ENCODE measurements around the gene MANEAL.

GRCh38 chr1:37822906-37823815 is 29.5 kb downstream of the MANEAL start:
- no peak for TF ChIP-seq ZBTB21 (CRISPR knock-in tag; IDR thresholded peaks at IDR 0.05; ENCODE audit: borderline replicate concordance)
- TF ChIP-seq NFYB (CRISPR knock-in tag; conservative IDR thresholded peaks at IDR 0.05; ENCODE audit: low read depth), result no peak
- TF ChIP-seq, protein P1, sequence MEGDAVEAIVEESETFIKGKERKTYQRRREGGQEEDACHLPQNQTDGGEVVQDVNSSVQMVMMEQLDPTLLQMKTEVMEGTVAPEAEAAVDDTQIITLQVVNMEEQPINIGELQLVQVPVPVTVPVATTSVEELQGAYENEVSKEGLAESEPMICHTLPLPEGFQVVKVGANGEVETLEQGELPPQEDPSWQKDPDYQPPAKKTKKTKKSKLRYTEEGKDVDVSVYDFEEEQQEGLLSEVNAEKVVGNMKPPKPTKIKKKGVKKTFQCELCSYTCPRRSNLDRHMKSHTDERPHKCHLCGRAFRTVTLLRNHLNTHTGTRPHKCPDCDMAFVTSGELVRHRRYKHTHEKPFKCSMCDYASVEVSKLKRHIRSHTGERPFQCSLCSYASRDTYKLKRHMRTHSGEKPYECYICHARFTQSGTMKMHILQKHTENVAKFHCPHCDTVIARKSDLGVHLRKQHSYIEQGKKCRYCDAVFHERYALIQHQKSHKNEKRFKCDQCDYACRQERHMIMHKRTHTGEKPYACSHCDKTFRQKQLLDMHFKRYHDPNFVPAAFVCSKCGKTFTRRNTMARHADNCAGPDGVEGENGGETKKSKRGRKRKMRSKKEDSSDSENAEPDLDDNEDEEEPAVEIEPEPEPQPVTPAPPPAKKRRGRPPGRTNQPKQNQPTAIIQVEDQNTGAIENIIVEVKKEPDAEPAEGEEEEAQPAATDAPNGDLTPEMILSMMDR (IDR thresholded peaks at IDR 0.05), result no peak
- no peak for TF ChIP-seq EMX1 (CRISPR knock-in tag; IDR thresholded peaks at IDR 0.05)
- no peak for TF ChIP-seq AFF4 (CRISPR knock-in tag; IDR thresholded peaks at IDR 0.05; ENCODE audit: borderline replicate concordance)
- TF ChIP-seq, protein P2, sequence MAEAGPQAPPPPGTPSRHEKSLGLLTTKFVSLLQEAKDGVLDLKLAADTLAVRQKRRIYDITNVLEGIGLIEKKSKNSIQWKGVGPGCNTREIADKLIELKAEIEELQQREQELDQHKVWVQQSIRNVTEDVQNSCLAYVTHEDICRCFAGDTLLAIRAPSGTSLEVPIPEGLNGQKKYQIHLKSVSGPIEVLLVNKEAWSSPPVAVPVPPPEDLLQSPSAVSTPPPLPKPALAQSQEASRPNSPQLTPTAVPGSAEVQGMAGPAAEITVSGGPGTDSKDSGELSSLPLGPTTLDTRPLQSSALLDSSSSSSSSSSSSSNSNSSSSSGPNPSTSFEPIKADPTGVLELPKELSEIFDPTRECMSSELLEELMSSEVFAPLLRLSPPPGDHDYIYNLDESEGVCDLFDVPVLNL (CRISPR knock-in tag; IDR thresholded peaks at IDR 0.05; ENCODE audit: borderline replicate concordance, low read depth), result no peak
- no peak for TF ChIP-seq FOXJ3 (CRISPR knock-in tag; IDR thresholded peaks at IDR 0.05; ENCODE audit: borderline replicate concordance)
- TF ChIP-seq MAX (CRISPR knock-in tag; IDR thresholded peaks at IDR 0.05), result no peak
- TF ChIP-seq ATF2 (CRISPR knock-in tag; IDR thresholded peaks at IDR 0.05; ENCODE audit: borderline replicate concordance, low read depth), result no peak
- TF ChIP-seq, protein P3, sequence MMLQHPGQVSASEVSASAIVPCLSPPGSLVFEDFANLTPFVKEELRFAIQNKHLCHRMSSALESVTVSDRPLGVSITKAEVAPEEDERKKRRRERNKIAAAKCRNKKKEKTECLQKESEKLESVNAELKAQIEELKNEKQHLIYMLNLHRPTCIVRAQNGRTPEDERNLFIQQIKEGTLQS (CRISPR knock-in tag; conservative IDR thresholded peaks at IDR 0.05), result no peak
- no peak for TF ChIP-seq ELF4 (CRISPR knock-in tag; IDR thresholded peaks at IDR 0.05; ENCODE audit: low read depth)
- TF ChIP-seq CREB1 (CRISPR knock-in tag; IDR thresholded peaks at IDR 0.05), result no peak
- no peak for TF ChIP-seq ZNF121 (CRISPR knock-in tag; IDR thresholded peaks at IDR 0.05)
- no peak for TF ChIP-seq OVOL2 (CRISPR knock-in tag; IDR thresholded peaks at IDR 0.05; ENCODE audit: borderline replicate concordance)
